DOHH2 (cell line): ENCODE data around the gene SCAMP5.

ENCODE experiments used
- H3F3A ChIP-seq: fragments of 200-600 bp; sonication (generic), shearing (Covaris generic); 2 replicates; pipeline ENCODE4 v1.6.0; 2016; ENCODE audit warnings: antibody characterized with exemption, mild to moderate bottlenecking; ENCODE audit not compliant: control insufficient read depth, insufficient read depth
- H3K27ac ChIP-seq: fragments of 200-600 bp; sonication (generic); 2 replicates; pipeline ENCODE4 v1.5.1; 2014; ENCODE audit warnings: low read depth, mild to moderate bottlenecking, low read length, moderate library complexity
- H3K27me3 ChIP-seq: fragments of 200-600 bp; sonication (generic); 2 replicates; pipeline ENCODE4 v1.6.1; 2014; ENCODE audit warnings: mild to moderate bottlenecking, low read length, mixed read lengths; ENCODE audit not compliant: control insufficient read depth
- H3K36me3 ChIP-seq: fragments of 200-600 bp; sonication (generic); 2 replicates; pipeline ENCODE4 v1.6.1; 2014; ENCODE audit warnings: mild to moderate bottlenecking, low read length, moderate library complexity, mixed read lengths; ENCODE audit not compliant: control insufficient read depth
- H3K4me1 ChIP-seq: fragments of 200-600 bp; sonication (generic); 2 replicates; pipeline ENCODE4 v1.6.1; 2014; ENCODE audit warnings: mild to moderate bottlenecking, low read length, mixed read lengths; ENCODE audit not compliant: control insufficient read depth
- H3K4me2 ChIP-seq: fragments of 200-600 bp; sonication (generic); 2 replicates; pipeline ENCODE4 v1.6.0; 2014; ENCODE audit warnings: mild to moderate bottlenecking, low read length, moderate library complexity
- H3K4me3 ChIP-seq: fragments of 200-600 bp; sonication (generic); 2 replicates; pipeline ENCODE4 v1.5.1; 2014; ENCODE audit warnings: mild to moderate bottlenecking, low read length, mixed read lengths
- H3K79me2 ChIP-seq: fragments of 200-600 bp; sonication (generic); 2 replicates; pipeline ENCODE4 v1.6.1; 2014; ENCODE audit warnings: mild to moderate bottlenecking, low read length, mixed read lengths; ENCODE audit not compliant: control insufficient read depth
- H3K9me2 ChIP-seq: fragments of 200-600 bp; sonication (generic); replicated peaks from 2 replicates; pipeline ENCODE4 v1.6.1; 2014; ENCODE audit warnings: mild to moderate bottlenecking, low read length, mixed read lengths; ENCODE audit not compliant: control insufficient read depth
- H3K9me3 ChIP-seq: fragments of 200-600 bp; sonication (generic); 2 replicates; pipeline ENCODE4 v1.6.1; 2014; ENCODE audit warnings: antibody characterized with exemption, low read length, mixed read lengths; ENCODE audit not compliant: control insufficient read depth, insufficient read depth
- H4K20me1 ChIP-seq: fragments of 200-600 bp; sonication (generic); 2 replicates; pipeline ENCODE4 v1.6.0; 2014; ENCODE audit warnings: low read depth, mild to moderate bottlenecking, antibody characterized with exemption, low read length, moderate library complexity; ENCODE audit not compliant: control insufficient read depth, insufficient read depth
- EZH2phosphoT487 ChIP-seq: fragments of 200-600 bp; sonication (generic); IDR thresholded peaks from 2 replicates; pipeline ENCODE4 v1.6.1; 2017; ENCODE audit warnings: borderline replicate concordance, mild to moderate bottlenecking, antibody characterized with exemption, low read length, moderate library complexity, mixed read lengths
- TF ChIP-seq, protein P1 (sequence below): fragments of 200-600 bp; sonication (generic); IDR thresholded peaks from one replicate; pipeline ENCODE4 v1.5.1; 2014; ENCODE audit warnings: antibody characterized with exemption, mild to moderate bottlenecking, low read depth, low read length; ENCODE audit not compliant: poor library complexity, severe bottlenecking

The SCAMP5 gene, protein sequence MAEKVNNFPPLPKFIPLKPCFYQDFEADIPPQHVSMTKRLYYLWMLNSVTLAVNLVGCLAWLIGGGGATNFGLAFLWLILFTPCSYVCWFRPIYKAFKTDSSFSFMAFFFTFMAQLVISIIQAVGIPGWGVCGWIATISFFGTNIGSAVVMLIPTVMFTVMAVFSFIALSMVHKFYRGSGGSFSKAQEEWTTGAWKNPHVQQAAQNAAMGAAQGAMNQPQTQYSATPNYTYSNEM

DNA sequence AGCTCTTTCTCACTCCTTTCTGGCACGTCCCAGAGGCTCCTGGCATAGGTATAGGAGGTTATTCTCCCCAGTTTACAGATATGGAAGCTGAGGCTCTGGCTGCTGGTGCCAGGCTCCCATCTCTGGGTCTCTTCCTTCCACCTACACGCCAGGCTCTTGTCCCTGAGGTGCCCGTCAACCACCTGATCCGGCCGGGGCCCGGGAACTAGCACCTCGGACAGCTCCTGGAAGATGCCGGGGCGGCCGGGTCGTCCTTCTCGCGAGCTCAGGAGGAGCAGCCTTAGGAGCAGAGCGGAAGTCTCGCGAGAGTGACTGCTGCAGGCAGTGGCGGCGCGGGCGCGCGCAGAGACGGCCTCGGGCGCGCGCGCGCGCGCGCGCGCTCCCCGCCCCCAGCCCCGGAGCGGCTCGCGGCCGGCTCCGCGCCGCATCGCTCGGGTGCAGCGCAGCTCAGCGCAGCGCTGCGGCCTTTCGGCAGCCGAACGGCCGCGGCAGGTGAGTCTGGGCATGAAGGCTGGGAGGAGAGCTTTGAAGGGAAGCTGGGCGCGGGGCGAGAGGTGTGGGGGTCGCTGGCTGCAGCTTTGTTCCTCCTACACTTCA is at the start of gene SCAMP5:
Gene SCAMP5, plus strand, starts transcription at position 382 of the 597 bp plus-strand sequence. CDS start 16,277 bp downstream, outside the sequence.
- peaks cover 36% of the 10 kb centered on the region for H3K4me1 ChIP-seq

DNA sequence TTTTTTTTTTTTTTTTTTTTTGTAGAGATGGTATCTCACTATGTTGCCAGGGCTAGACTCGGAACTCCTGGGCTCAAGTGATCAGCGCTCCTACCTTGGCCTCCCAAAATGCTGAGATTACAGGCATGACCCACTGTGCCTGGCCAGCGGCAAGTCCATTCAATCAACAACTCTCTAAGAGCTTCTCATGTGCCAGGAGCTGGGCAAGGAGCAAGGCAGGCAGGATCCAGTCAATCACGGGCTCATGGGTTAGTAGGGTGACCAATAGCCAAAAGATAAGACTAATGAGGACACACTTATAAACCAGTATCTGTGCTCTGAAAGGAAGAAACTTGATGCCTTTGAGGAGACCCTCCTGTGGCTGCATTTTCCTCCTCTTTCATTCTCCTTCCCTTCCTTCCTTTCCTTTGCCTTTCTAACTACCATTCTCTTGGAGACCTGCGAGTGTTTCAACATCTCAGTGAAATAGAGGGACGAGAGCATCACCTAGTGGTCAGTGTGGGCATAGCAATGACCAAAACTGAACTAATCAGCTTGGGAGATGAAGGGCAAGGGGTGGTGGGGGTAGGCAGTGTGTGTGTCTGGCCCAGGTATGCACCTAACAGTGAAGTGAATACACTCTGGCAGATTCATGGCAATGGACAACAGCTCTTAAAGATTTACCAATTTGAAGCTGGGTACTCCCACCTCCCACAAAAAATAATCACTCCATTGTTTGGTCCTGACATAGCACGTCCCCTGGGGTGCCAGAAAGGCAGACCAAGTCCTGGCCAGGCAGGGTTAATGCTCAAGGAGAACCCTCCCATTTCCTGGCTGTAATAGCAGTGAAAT is 45.1 kb upstream of the SCAMP5 start:
- H3K27me3 ChIP-seq, result no peaks in the 10 kb centered on the region
- TF ChIP-seq, protein P1, sequence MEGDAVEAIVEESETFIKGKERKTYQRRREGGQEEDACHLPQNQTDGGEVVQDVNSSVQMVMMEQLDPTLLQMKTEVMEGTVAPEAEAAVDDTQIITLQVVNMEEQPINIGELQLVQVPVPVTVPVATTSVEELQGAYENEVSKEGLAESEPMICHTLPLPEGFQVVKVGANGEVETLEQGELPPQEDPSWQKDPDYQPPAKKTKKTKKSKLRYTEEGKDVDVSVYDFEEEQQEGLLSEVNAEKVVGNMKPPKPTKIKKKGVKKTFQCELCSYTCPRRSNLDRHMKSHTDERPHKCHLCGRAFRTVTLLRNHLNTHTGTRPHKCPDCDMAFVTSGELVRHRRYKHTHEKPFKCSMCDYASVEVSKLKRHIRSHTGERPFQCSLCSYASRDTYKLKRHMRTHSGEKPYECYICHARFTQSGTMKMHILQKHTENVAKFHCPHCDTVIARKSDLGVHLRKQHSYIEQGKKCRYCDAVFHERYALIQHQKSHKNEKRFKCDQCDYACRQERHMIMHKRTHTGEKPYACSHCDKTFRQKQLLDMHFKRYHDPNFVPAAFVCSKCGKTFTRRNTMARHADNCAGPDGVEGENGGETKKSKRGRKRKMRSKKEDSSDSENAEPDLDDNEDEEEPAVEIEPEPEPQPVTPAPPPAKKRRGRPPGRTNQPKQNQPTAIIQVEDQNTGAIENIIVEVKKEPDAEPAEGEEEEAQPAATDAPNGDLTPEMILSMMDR, result peak; percentile 99
- no peak for TF ChIP-seq EZH2phosphoT487
- H3K4me1 ChIP-seq, result peaks cover 17% of the 10 kb centered on the region
- no peaks in the 10 kb centered on the region for H3K36me3 ChIP-seq
- peaks cover 14% of the 10 kb centered on the region for H3K79me2 ChIP-seq
- H3K9me3 ChIP-seq, result no peaks in the 10 kb centered on the region
- H3K4me2 ChIP-seq, result no peak overlapping the region
- 0 out of 2 replicates have a peak, but pooled peaks cover 3% of the 10 kb centered on the region for H4K20me1 ChIP-seq
- no peaks in the 10 kb centered on the region for H3F3A ChIP-seq
- no peak overlapping the region for H3K27ac ChIP-seq
- H3K9me2 ChIP-seq, result no peaks in the 10 kb centered on the region
- H3K4me3 ChIP-seq, result no peak overlapping the region

More for the DNA sequence above, at the start of gene SCAMP5:
- TF ChIP-seq, protein P1, result no peak
- no peak for TF ChIP-seq EZH2phosphoT487
- peak within 1 kb of the TSS; percentile 81 for H3K4me3 ChIP-seq
- peak within 1 kb of the TSS; percentile 93 for H3K4me2 ChIP-seq
- H3F3A ChIP-seq, result peaks cover 3% of the 10 kb centered on the region
- H3K9me3 ChIP-seq, result no peaks in the 10 kb centered on the region
- H3K27ac ChIP-seq, result no peak within 1 kb of the TSS
- H3K79me2 ChIP-seq, result no peaks in the 10 kb centered on the region
- H3K36me3 ChIP-seq, result no peaks in the 10 kb centered on the region
- H3K9me2 ChIP-seq, result no peaks in the 10 kb centered on the region
- no peaks in the 10 kb centered on the region; the same call in 1 of the 2 replicates for H4K20me1 ChIP-seq
- H3K27me3 ChIP-seq, result peaks cover 8% of the 10 kb centered on the region

DNA sequence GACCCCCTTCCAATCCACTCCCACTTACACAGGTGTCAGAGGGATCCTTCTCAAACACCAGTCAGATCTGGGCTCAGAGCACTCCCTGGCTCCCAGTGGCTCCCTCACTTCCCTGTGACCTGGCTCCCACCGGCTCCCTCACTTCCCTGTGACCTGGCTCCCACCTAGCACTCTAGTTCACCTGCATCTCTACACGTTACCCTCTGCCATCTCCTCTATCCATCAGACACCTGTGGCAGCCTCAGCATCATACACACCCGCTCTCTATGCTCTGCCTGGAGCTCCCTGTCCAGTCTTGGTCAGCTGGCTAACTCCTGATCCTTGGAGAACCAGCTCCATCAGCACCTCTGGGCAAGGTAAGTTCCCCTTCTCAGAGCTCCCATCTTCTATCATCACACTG is 44.4 kb upstream of the SCAMP5 start:
- Histone ChIP-seq H3F3A (no peaks in the 10 kb centered on the region), H3K4me2 (no peak overlapping the region), H3K27me3 (no peaks in the 10 kb centered on the region), H3K27ac (no peak overlapping the region), H4K20me1 (peaks cover 5% of the 10 kb centered on the region; the same call in 1 of the 2 replicates), H3K4me3 (no peak overlapping the region), H3K79me2 (peaks cover 21% of the 10 kb centered on the region), H3K4me1 (peaks cover 24% of the 10 kb centered on the region), H3K36me3 (no peaks in the 10 kb centered on the region), H3K9me2 (no peaks in the 10 kb centered on the region), H3K9me3 (no peaks in the 10 kb centered on the region)
- TF ChIP-seq, protein P1, result no peak
- no peak for TF ChIP-seq EZH2phosphoT487
